HCT116 (cell line): ENCODE results near the gene MAPRE2. TPM values are rescaled to one million over a fixed set of nuclear protein-coding genes. Genes with fewer than 3 reads are reported as not detected.

ENCODE experiments used
- ATAC-seq: fragments of 200-7000 bp; cut with Tn5 transposase; 2 replicates; pipeline ENCODE4 v1.9.1; 2020; ENCODE audit warnings: mild to moderate bottlenecking, moderate library complexity
- BruUV-seq: library from RNA; stranded (reverse); fragments of 400-500 nt; replicated peaks from 2 replicates; lab custom pipeline; 2021; lab: Mats Ljungman, UMichigan
- CTCF ChIA-PET: fragments of 300-600 bp; sonication (Branson Sonifier 250); formaldehyde crosslinking; loops from one replicate; lab custom pipeline; 2021; ENCODE audit warnings: antibody characterized with exemption; lab: Charles Lee
- POLR2A ChIA-PET: fragments of 300-600, 350-600 bp; sonication (Branson Sonifier 250); formaldehyde crosslinking; loops from one replicate; lab custom pipeline; 2021; ENCODE audit warnings: antibody characterized with exemption; lab: Charles Lee
- RAD21 ChIA-PET, 2 experiments: fragments of 300-600 bp; sonication (Branson Sonifier 250); formaldehyde crosslinking; loops; one replicate each; lab custom pipeline; 2023; ENCODE audit warnings: low total read pairs in 2 of 2; ENCODE audit not compliant: uncharacterized antibody in 2 of 2, unreplicated experiment in 2 of 2, low non-redundant PET in 1 of 2; lab: Charles Lee
- DNase-seq: peaks from one replicate; pipeline ENCODE4 v3.0.0-alpha.2; 2010; ENCODE audit warnings: low read depth, low spot score
- H2AFZ ChIP-seq: fragments of 200-600 bp; shearing (Covaris generic), sonication (generic); 2 replicates; pipeline ENCODE4 v1.6.1; 2017; ENCODE audit warnings: low read depth, mixed run types, mixed read lengths, antibody characterized with exemption, low read length; ENCODE audit not compliant: poor library complexity, severe bottlenecking
- H3K27ac ChIP-seq: 2 replicates; pipeline ENCODE4 v1.5.1; 2012; ENCODE audit warnings: low read depth, low read length
- H3K27me3 ChIP-seq: fragments of 200-600 bp; sonication (generic); 2 replicates; pipeline ENCODE4 v1.6.1; 2016; ENCODE audit warnings: mixed run types, low read length, mixed read lengths; ENCODE audit not compliant: insufficient read depth
- H3K36me3 ChIP-seq, 2 experiments: fragments of 200-500 bp in 1 of 2; fragments of 200-600 bp in 1 of 2; sonication (Bioruptor generic) in 1 of 2; sonication (generic) in 1 of 2; 2 replicates each; pipeline versions ENCODE4 v1.5.1 to v1.6.1; 2014 to 2016; ENCODE audit warnings: low read length in 2 of 2, inconsistent platforms in 1 of 2, mixed read lengths in 1 of 2, mixed run types in 1 of 2; ENCODE audit not compliant: insufficient read depth in 2 of 2, control insufficient read depth in 1 of 2
- H3K4me1 ChIP-seq, 2 experiments: fragments of 200-600 bp in 1 of 2; sonication (generic) in 1 of 2; 2 replicates each; pipeline versions ENCODE4 v1.5.1 to v1.6.1; 2012 to 2017; ENCODE audit warnings: low read length in 2 of 2, inconsistent platforms in 1 of 2, mild to moderate bottlenecking in 1 of 2, mixed read lengths in 1 of 2, mixed run types in 1 of 2, moderate library complexity in 1 of 2; ENCODE audit not compliant: insufficient read depth in 2 of 2, control insufficient read depth in 1 of 2
- H3K4me2 ChIP-seq: fragments of 200-600 bp; sonication (generic); 2 replicates; pipeline ENCODE4 v1.6.1; 2017; ENCODE audit warnings: mixed run types, low read length, mixed read lengths
- H3K4me3 ChIP-seq, 2 experiments: fragments of 200-600 bp in 1 of 2; sonication (generic) in 1 of 2; replicated peaks in 1 of 2; 2 replicates each; pipeline ENCODE4 v1.5.1; 2011 to 2016; ENCODE audit warnings: low read length in 2 of 2, control low read depth in 1 of 2, low read depth in 1 of 2, mild to moderate bottlenecking in 1 of 2, mixed read lengths in 1 of 2, mixed run types in 1 of 2
- H3K79me2 ChIP-seq: fragments of 200-600 bp; sonication (generic); 2 replicates; pipeline ENCODE4 v1.6.1; 2017; ENCODE audit warnings: mild to moderate bottlenecking, mixed run types, low read length, moderate library complexity, mixed read lengths; ENCODE audit not compliant: insufficient read depth
- H3K9ac ChIP-seq: fragments of 200-600 bp; sonication (generic); 2 replicates; pipeline ENCODE4 v1.6.1; 2016; ENCODE audit warnings: low read length, mixed read lengths
- H3K9me2 ChIP-seq: fragments of 200-600 bp; sonication (generic), shearing (Covaris generic); 2 replicates; pipeline ENCODE4 v1.6.1; 2017; ENCODE audit warnings: mixed run types, mild to moderate bottlenecking, moderate library complexity; ENCODE audit not compliant: insufficient read depth
- H3K9me3 ChIP-seq, 2 experiments: fragments of 200-500 bp in 1 of 2; fragments of 200-600 bp in 1 of 2; sonication (Bioruptor generic) in 1 of 2; sonication (generic) in 1 of 2; 2 replicates each; pipeline ENCODE4 v1.6.1; 2014 to 2017; ENCODE audit warnings: low read length in 2 of 2, mixed read lengths in 2 of 2, inconsistent platforms in 1 of 2, low read depth in 1 of 2, mild to moderate bottlenecking in 1 of 2, mixed run types in 1 of 2, moderate library complexity in 1 of 2; ENCODE audit not compliant: control insufficient read depth in 1 of 2, insufficient read depth in 1 of 2
- H4K20me1 ChIP-seq: fragments of 200-600 bp; sonication (generic), shearing (Covaris generic); 2 replicates; pipeline ENCODE4 v1.6.1; 2017; ENCODE audit warnings: mixed run types, mild to moderate bottlenecking, moderate library complexity; ENCODE audit not compliant: insufficient read depth
- ATF3 ChIP-seq: IDR thresholded peaks from 2 replicates; pipeline ENCODE4 v1.6.1; 2012
- CBX3 ChIP-seq: IDR thresholded peaks from 2 replicates; pipeline ENCODE4 v1.6.1; 2012; ENCODE audit warnings: low read depth
- CEBPB ChIP-seq: IDR thresholded peaks from 2 replicates; pipeline ENCODE4 v1.6.1; 2012; ENCODE audit warnings: low read depth
- CTCF ChIP-seq, 3 experiments: fragments of 200-600 bp in 1 of 3; sonication (generic) in 1 of 3; IDR thresholded peaks in 2 of 3; conservative IDR thresholded peaks in 1 of 3; 2 replicates each; pipeline ENCODE4 v1.5.1; 2012 to 2017; ENCODE audit warnings: low read depth in 2 of 3, low read length in 2 of 3, antibody characterized with exemption in 1 of 3, borderline replicate concordance in 1 of 3, control low read depth in 1 of 3, mild to moderate bottlenecking in 1 of 3, mixed read lengths in 1 of 3, mixed run types in 1 of 3, moderate library complexity in 1 of 3; ENCODE audit not compliant: insufficient read depth in 1 of 3
- ELF1 ChIP-seq: IDR thresholded peaks from 2 replicates; pipeline ENCODE4 v1.6.1; 2012; ENCODE audit warnings: low read depth, borderline replicate concordance
- EZH2phosphoT487 ChIP-seq: fragments of 200-600 bp; IDR thresholded peaks from 2 replicates; pipeline ENCODE4 v1.6.1; 2018; ENCODE audit warnings: antibody characterized with exemption, borderline replicate concordance
- JUND ChIP-seq: IDR thresholded peaks from 2 replicates; pipeline ENCODE4 v1.6.1; 2012
- POLR2A ChIP-seq: IDR thresholded peaks from 2 replicates; pipeline ENCODE4 v1.7.0; 2011; ENCODE audit warnings: borderline replicate concordance; ENCODE audit not compliant: insufficient read depth, insufficient read length; ENCODE audit errors: extremely low read depth
- POLR2AphosphoS5 ChIP-seq: IDR thresholded peaks from 2 replicates; pipeline ENCODE4 v1.6.1; 2011; ENCODE audit warnings: mild to moderate bottlenecking, low read depth, low read length, moderate library complexity
- REST ChIP-seq: IDR thresholded peaks from 2 replicates; pipeline ENCODE4 v1.6.1; 2012; ENCODE audit warnings: low read depth
- SIN3A ChIP-seq: IDR thresholded peaks from 2 replicates; pipeline ENCODE4 v1.6.1; 2012; ENCODE audit warnings: low read depth
- SP1 ChIP-seq: IDR thresholded peaks from 2 replicates; pipeline ENCODE4 v1.6.1; 2012; ENCODE audit warnings: low read depth
- SRF ChIP-seq: IDR thresholded peaks from 2 replicates; pipeline ENCODE4 v1.6.1; 2012; ENCODE audit warnings: low read depth
- TCF7L2 ChIP-seq: IDR thresholded peaks from 2 replicates; pipeline ENCODE4 v1.7.0; 2011; ENCODE audit warnings: borderline replicate concordance, inconsistent platforms; ENCODE audit not compliant: insufficient read depth, insufficient read length; ENCODE audit errors: extremely low read depth
- YY1 ChIP-seq: IDR thresholded peaks from 2 replicates; pipeline ENCODE4 v1.6.1; 2011; ENCODE audit warnings: low read length, low read depth, moderate library complexity, mild to moderate bottlenecking; ENCODE audit not compliant: insufficient replicate concordance; ENCODE audit errors: extremely low read depth
- ZFX ChIP-seq: fragments of 450-650 bp; IDR thresholded peaks from 2 replicates; pipeline ENCODE4 v1.6.1; 2017
- ZNF274 ChIP-seq: fragments of 200-500 bp; sonication (Bioruptor generic); IDR thresholded peaks from 2 replicates; pipeline ENCODE4 v1.6.1; 2014; ENCODE audit warnings: mild to moderate bottlenecking, low read depth, low read length, inconsistent platforms
- intact Hi-C: fragments of 100-400 bp; cut with micrococcal nuclease; formaldehyde crosslinking; loops from 2 replicates; pipeline ENCODE4 v1.10.0; 2022
- total RNA-seq: library from RNA; stranded (reverse); gene quantifications from one replicate; pipeline ENCODE4 v1.2.1, GENCODE V29; 2021; ENCODE audit not compliant: unreplicated experiment
- TF ChIP-seq, protein P1 (sequence below): IDR thresholded peaks from 2 replicates; pipeline ENCODE4 v1.6.1; 2012

Gene MAPRE2
- total RNA-seq, 1 experiment from 2014 or later = 17.2 TPM

- no peaks in the 10 kb centered on the region for H3K79me2 ChIP-seq
- no TSS peak for BruUV-seq
- H3K36me3 ChIP-seq = no peaks in the 10 kb centered on the region
- TF ChIP-seq CBX3 (no peak), CTCF (IDR thresholded peaks at IDR 0.05 in 2 of 3, conservative IDR thresholded peaks at IDR 0.05 in 1 of 3; ENCODE audit: borderline replicate concordance in 1 of 3, insufficient read depth in 1 of 3, low read depth in 2 of 3, low read length in 2 of 3) (no peak), POLR2A (no peak), POLR2AphosphoS5 (no peak), ELF1 (no peak), SRF (no peak), ZFX (no peak), ATF3 (no peak), REST (no peak), SIN3A (no peak), JUND (no peak), CEBPB (no peak), SP1 (no peak), YY1 (no peak), TCF7L2 (no peak), EZH2phosphoT487 (no peak), ZNF274 (no peak)
- TF ChIP-seq, protein P1, sequence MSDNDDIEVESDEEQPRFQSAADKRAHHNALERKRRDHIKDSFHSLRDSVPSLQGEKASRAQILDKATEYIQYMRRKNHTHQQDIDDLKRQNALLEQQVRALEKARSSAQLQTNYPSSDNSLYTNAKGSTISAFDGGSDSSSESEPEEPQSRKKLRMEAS = no peak
- TF ChIP-seq, all 23 proteins: peak for 0
- no peak for ATAC-seq
- POLR2A ChIA-PET = no interaction called here
- H3K4me2 ChIP-seq = no peak overlapping the region
- no peak overlapping the region for H2AFZ ChIP-seq
- H3K9me2 ChIP-seq = no peaks in the 10 kb centered on the region
- DNase-seq = no peak
- no peaks in the 10 kb centered on the region; the same call in 1 of the 2 replicates for H4K20me1 ChIP-seq
- intact Hi-C loops = no loop called here
- no peaks in the 10 kb centered on the region for H3K9me3 ChIP-seq
- CTCF ChIA-PET = no interaction called here
- no peak overlapping the region for H3K9ac ChIP-seq
- RAD21 ChIA-PET = no interaction called here
- peaks cover 2 to 9% of the 10 kb centered on the region in 2 experiments; a peak in 1 of 4 replicates for H3K4me1 ChIP-seq
- no peaks in the 10 kb centered on the region for H3K27me3 ChIP-seq
- no peak overlapping the region for H3K4me3 ChIP-seq
- H3K27ac ChIP-seq = no peak overlapping the region
These were observed 33.4 kb downstream of the MAPRE2 start for GRCh38 chr18:35074581-35074980.
